Kidney (tissue), 14 donors: ENCODE measurements around the gene OR4D1. TPM values are rescaled to one million over a fixed set of nuclear protein-coding genes. Genes with fewer than 3 reads are reported as not detected.

Experiments used
- DNase-seq, 5 donors: peaks; one replicate each; pipeline ENCODE4 v3.0.0-alpha.2; 2013 to 2020
- FAIRE-seq: peaks from 2 replicates; lab custom pipeline; 2012; peaks lifted over from hg19 to GRCh38; lab: Jason Lieb, UNC
- H3K27ac ChIP-seq, 2 donors: one replicate each; pipeline ENCODE4 v1.7.0; 2013; ENCODE audit warnings: low read depth in 2 of 2, low read length in 2 of 2, inconsistent platforms in 1 of 2
- H3K27me3 ChIP-seq: one replicate; pipeline ENCODE4 v1.7.1; 2013; ENCODE audit warnings: low read length, inconsistent platforms; ENCODE audit not compliant: control insufficient read depth, insufficient read depth
- H3K36me3 ChIP-seq, 3 donors: one replicate each; pipeline versions ENCODE4 v1.7.0 to v1.7.1; 2013; ENCODE audit warnings: low read length in 3 of 3, control low read depth in 1 of 3, inconsistent platforms in 1 of 3; ENCODE audit not compliant: insufficient read depth in 3 of 3, control insufficient read depth in 2 of 3
- H3K4me1 ChIP-seq, 3 donors: one replicate each; pipeline versions ENCODE4 v1.7.0 to v1.7.1; 2013; ENCODE audit warnings: low read length in 3 of 3, inconsistent platforms in 1 of 3, low read depth in 1 of 3; ENCODE audit not compliant: control insufficient read depth in 2 of 3, insufficient read depth in 2 of 3
- H3K4me3 ChIP-seq, 3 donors: one replicate each; pipeline versions ENCODE4 v1.7.0 to v1.8.1; 2013; ENCODE audit warnings: low read length in 3 of 3, control low read depth in 1 of 3, inconsistent platforms in 1 of 3
- H3K9ac ChIP-seq, 3 donors: one replicate each; pipeline versions ENCODE4 v1.7.0 to v1.7.1; 2013; ENCODE audit warnings: low read length in 3 of 3, control low read depth in 1 of 3, inconsistent platforms in 1 of 3
- H3K9me3 ChIP-seq, 3 donors: one replicate each; pipeline versions ENCODE4 v1.7.0 to v1.7.1; 2013; ENCODE audit warnings: low read length in 3 of 3, control low read depth in 1 of 3, inconsistent platforms in 1 of 3; ENCODE audit not compliant: control insufficient read depth in 2 of 3, insufficient read depth in 1 of 3
- intact Hi-C: fragments of 100-400 bp; cut with DNase I; formaldehyde crosslinking; loops from one replicate; pipeline ENCODE4 v1.11.1; 2022
- polyA plus RNA-seq: library from polyadenylated mRNA; stranded (reverse); fragments of 350-450 nt; fragmentation: Illumina TruSeq; extraction: RNeasy Lipid Tissue Mini Kit (QIAGEN cat#74804); gene quantifications from one replicate; pipeline ENCODE4 v1.2.3, GENCODE V29; 2014; ENCODE audit warnings: low read depth, low replicate concordance; ENCODE audit not compliant: insufficient read depth
- total RNA-seq: library from RNA; stranded (reverse); fragmentation: NEBNext Ultra II Directional; extraction: Animal tissue kit (Norgen Biotek cat#: 25700); gene quantifications from one replicate; pipeline ENCODE4 v1.2.1, GENCODE V29; 2021
- TF ChIP-seq, protein P1 (sequence below): IDR thresholded peaks from 3 replicates; pipeline ENCODE4 v1.5.1; 2012; ENCODE audit warnings: mild to moderate bottlenecking, moderate library complexity, borderline replicate concordance; ENCODE audit not compliant: insufficient read depth; ENCODE audit errors: extremely low read depth
- donor health status: control.
- donor health status: control.
- donor health status: control.
- donor health status: control.
- donor health status: control.
- donor health status: DM: yes; HTN: yes; CAD: no.
- donor health status: Normal renal cell carcinoma (clear cell type).

The OR4D1 gene
- total and polyA plus RNA-seq, 2 donors from 2014 or later = 0.06 TPM; not detected in 1

DNA sequence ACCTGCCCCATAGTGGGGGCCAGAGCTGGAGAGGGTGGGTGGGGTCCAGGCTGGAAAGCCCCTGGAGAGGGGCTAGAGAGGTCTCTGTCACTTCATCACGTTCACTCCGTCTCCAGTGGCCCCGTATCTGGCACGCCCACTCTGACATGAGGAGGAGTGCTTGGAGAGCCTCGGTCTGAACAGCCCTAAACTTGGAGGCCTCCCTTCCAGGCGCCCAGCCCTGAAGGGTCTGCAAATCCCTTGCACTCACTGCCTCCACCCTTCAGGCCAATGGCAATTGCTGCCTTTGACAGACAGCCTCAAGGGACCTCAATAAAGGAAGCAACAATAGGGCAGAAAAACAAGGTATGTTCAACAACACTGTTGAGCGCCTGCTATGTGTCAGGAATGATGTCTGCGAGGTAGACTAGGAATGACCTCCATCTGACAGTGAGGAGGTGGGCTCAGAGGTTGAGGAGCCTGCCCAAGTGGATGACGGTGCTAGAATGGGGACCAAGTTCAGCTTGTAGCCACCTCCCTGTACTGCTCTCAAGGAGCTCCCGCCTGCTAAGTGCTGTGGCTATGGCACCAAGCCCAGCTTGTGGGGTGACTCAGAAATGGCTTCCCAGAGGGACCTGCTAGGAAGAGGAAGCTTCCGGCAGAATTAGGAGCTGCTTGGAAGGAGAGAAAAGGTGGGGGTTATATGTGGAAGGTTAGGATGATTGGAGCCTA lies 41.4 kb downstream of the OR4D1 start:
- FAIRE-seq = no peak
- no peaks in the 10 kb centered on the region for H3K9me3 ChIP-seq
- DNase-seq = peak in 1 of 5 donors; percentile 85
- no peak overlapping the region for H3K4me3 ChIP-seq
- no peak overlapping the region for H3K27ac ChIP-seq
- no peak overlapping the region for H3K9ac ChIP-seq
- no peaks in the 10 kb centered on the region for H3K36me3 ChIP-seq
- TF ChIP-seq, protein P1, sequence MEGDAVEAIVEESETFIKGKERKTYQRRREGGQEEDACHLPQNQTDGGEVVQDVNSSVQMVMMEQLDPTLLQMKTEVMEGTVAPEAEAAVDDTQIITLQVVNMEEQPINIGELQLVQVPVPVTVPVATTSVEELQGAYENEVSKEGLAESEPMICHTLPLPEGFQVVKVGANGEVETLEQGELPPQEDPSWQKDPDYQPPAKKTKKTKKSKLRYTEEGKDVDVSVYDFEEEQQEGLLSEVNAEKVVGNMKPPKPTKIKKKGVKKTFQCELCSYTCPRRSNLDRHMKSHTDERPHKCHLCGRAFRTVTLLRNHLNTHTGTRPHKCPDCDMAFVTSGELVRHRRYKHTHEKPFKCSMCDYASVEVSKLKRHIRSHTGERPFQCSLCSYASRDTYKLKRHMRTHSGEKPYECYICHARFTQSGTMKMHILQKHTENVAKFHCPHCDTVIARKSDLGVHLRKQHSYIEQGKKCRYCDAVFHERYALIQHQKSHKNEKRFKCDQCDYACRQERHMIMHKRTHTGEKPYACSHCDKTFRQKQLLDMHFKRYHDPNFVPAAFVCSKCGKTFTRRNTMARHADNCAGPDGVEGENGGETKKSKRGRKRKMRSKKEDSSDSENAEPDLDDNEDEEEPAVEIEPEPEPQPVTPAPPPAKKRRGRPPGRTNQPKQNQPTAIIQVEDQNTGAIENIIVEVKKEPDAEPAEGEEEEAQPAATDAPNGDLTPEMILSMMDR = no peak
- intact Hi-C loops = no loop called here
- no peaks in the 10 kb centered on the region for H3K27me3 ChIP-seq
- no peaks in the 10 kb centered on the region for H3K4me1 ChIP-seq

DNA sequence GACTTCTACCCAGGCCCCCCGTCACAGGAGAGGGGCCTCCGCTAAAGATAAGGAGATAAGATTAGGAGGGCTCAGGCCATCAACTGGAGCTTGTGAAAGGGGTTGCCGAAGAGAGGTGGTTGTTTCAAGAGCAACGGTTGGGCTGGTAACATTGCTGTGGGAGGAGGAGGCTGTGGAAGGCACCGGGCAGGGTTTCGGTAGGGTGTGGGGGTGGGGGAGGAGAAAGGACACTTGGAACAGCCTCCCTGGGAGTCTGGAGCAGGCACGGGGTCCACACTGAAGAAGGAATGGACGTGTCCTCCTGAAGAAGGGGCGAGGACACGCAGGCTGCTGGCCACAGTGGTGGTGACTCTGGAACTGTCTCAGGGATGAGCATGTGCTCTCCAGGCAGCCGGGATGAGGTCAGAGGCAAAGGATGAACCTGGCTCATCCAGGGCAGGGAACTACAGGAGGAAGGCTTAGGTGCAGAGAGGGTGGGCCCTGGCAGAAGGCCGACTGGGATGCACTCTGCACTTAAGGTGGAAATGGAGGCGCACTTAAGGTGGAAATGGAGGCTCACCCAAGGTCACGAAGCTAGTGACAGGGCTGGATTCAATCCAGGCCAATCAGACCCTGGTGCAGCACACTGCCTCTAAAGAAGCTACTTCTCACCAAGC lies 43.2 kb downstream of the OR4D1 start:
- no peak for DNase-seq
- no peaks in the 10 kb centered on the region for H3K4me1 ChIP-seq
- no peaks in the 10 kb centered on the region for H3K27me3 ChIP-seq
- no peak overlapping the region for H3K27ac ChIP-seq
- intact Hi-C loops = no loop called here
- no peaks in the 10 kb centered on the region for H3K9me3 ChIP-seq
- no peak overlapping the region for H3K4me3 ChIP-seq
- TF ChIP-seq, protein P1 = no peak
- no peak overlapping the region for H3K9ac ChIP-seq
- no peaks in the 10 kb centered on the region for H3K36me3 ChIP-seq
- no peak for FAIRE-seq

- no peaks in the 10 kb centered on the region for H3K36me3 ChIP-seq
- no peak within 1 kb of the TSS for H3K27ac ChIP-seq
- TF ChIP-seq, protein P1 = no peak
- intact Hi-C loops = no loop called here
- no peaks in the 10 kb centered on the region for H3K27me3 ChIP-seq
- no peaks in the 10 kb centered on the region for H3K4me1 ChIP-seq
- no peak for FAIRE-seq
- no peaks in the 10 kb centered on the region for H3K9me3 ChIP-seq
- DNase-seq = no peak
- no peak within 1 kb of the TSS for H3K9ac ChIP-seq
- no peak within 1 kb of the TSS for H3K4me3 ChIP-seq
These were observed 44.4 kb downstream of the OR4D1 start, which contains the start of gene EPX for GRCh38 chr17:58192612-58193011. EPX (plus strand) TSS chr17:58192726; CDS start chr17:58192847, 121 bp downstream.
